H1 (cell line): Measurements from ENCODE around the gene SLC7A10. TPM values are rescaled to one million over a fixed set of nuclear protein-coding genes. Genes with fewer than 3 reads are reported as not detected.

ENCODE experiments used
- CREB1 ChIP-seq: IDR thresholded peaks from 2 replicates; pipeline ENCODE4 v1.6.1; 2012; ENCODE audit warnings: inconsistent platforms
- NANOG ChIP-seq: IDR thresholded peaks from 2 replicates; pipeline ENCODE4 v1.6.1; 2011; ENCODE audit warnings: low read length, low read depth, mild to moderate bottlenecking, inconsistent platforms; ENCODE audit not compliant: insufficient read depth, poor library complexity, severe bottlenecking
- RAD21 ChIP-seq, 2 experiments: IDR thresholded peaks in 1 of 2; conservative IDR thresholded peaks in 1 of 2; 2 replicates each; pipeline ENCODE4 v1.6.1; 2011; ENCODE audit warnings: low read depth in 2 of 2, low read length in 2 of 2, improper control_type of control experiment in 1 of 2, inconsistent platforms in 1 of 2, mild to moderate bottlenecking in 1 of 2, moderate library complexity in 1 of 2
- SP1 ChIP-seq: IDR thresholded peaks from 2 replicates; pipeline ENCODE4 v1.6.1; 2011; ENCODE audit warnings: low read depth, low read length
- TEAD4 ChIP-seq: IDR thresholded peaks from 2 replicates; pipeline ENCODE4 v1.6.1; 2012; ENCODE audit warnings: low read depth, low read length, inconsistent platforms, mixed read lengths
- polyA plus RNA-seq, 7 experiments: library from polyadenylated mRNA; depleted of rRNA in 3 of 7; stranded (reverse) in 5 of 7; unstranded in 2 of 7; fragments of >200 nt in 5 of 7; fragments of 200-250 nt in 2 of 7; gene quantifications; 1 replicate in 5 of 7; 2 replicates in 1 of 7; 4 replicates in 1 of 7; pipeline versions ENCODE4 v1.2.1 to v1.2.3, GENCODE V29; 2011 to 2013; ENCODE audit warnings: missing spikeins in 2 of 7, mixed read lengths in 2 of 7
- total RNA-seq: library from RNA; stranded (reverse); fragmentation: NEBNext Ultra II Directional; extraction: Animal tissue kit (Norgen Biotek cat#: 25700); gene quantifications from 2 replicates; pipeline ENCODE4 v1.2.1, GENCODE V29; 2021

Gene SLC7A10
- total and polyA plus RNA-seq, 2 of the 8 experiments (the other 6 are each of a cell fraction or from before 2014, with no cell fraction given): 3.7 to 7.1 TPM

DNA sequence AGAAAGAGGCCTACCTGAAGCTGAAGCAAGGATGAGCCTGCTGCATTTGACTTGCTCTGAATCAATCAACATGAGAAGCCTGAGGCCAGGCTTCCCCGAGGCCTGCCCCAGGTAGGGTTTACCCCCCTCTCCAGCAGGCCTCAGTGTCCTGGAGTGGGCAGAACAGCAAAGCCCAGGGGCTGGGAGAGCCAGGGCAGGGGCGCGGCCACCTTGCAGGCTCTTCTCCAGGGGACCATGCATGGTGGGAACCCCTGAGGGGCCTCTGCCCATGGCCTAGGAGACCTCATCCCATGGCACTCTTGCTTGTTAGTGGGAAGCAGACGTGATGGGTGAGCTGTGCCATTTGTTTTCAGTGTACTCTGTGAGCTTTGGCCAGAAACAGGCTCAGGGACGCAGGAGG lies 51.5 kb downstream of the SLC7A10 start (continued):
- no peak for TF ChIP-seq RAD21 (IDR thresholded peaks at IDR 0.05 in 1 of 2, conservative IDR thresholded peaks at IDR 0.05 in 1 of 2; ENCODE audit: low read depth in 2 of 2, low read length in 2 of 2)
- no peak for TF ChIP-seq CREB1
- TF ChIP-seq NANOG: no peak
- no peak for TF ChIP-seq TEAD4
- no peak for TF ChIP-seq SP1
- TF ChIP-seq, all 59 proteins: peak for 0
